ENCODE measurements around the gene DRAM2. TPM values are rescaled to one million over a fixed set of nuclear protein-coding genes. Genes with fewer than 3 reads are reported as not detected.

DRAM2 gene
- total and polyA plus RNA-seq, 2 of the 13 experiments (the other 11 are each of a cell fraction or from before 2014, with no cell fraction given), result 33.2 to 123 TPM

DNA sequence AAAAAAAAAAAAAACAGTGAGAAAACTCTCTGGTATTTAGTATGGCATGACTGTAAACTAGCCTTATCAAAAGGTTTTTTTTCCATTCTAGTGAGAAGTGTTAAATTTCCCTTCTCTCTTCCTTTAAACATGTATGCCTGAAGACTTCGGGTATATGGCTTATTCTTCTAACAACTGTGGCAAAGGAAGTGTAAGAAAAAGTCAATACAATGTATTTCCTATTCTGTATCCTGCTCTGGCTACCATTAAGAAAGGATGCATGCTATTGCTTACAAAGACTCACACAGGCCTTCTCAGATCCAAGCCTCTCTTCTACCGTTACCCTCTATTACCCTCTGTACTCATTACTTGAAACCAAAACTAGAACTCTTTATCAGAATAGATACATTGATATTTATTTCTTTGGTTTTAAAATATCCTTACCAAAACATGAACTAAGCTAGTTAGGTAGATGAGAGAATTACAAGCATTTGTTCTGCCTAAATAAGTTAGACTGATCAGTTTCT lies 8.5 kb upstream of the DRAM2 start:
- ChIA-PET CTCF (ENCODE audit: low intra/inter-chr PET ratio, low total read pairs) (no interaction called here), POLR2A (no interaction called here)
- H3K9me3 ChIP-seq (ENCODE audit: low read length), result no peaks in the 10 kb centered on the region
- H3K9ac ChIP-seq (ENCODE audit: insufficient read depth, low read depth, low read length), result no peak overlapping the region
- in situ Hi-C loops (cut with HindIII; ENCODE audit: extremely low pct_ligation_motif_present, low pct_unique_long_range_greater_than_20kb) (no loop called here), intact Hi-C loops (cut with micrococcal nuclease; ENCODE audit: unreplicated experiment) (loop anchor here (10.0 kb wide), 1 partner anchor 186 kb away; no protein-coding TSS in a partner anchor)
- peaks cover 26% of the 10 kb centered on the region for H3K4me1 ChIP-seq (ENCODE audit: insufficient read depth, low read length)
- no peak for FAIRE-seq
- peaks cover 64% of the 10 kb centered on the region for H3K79me2 ChIP-seq (ENCODE audit: insufficient read depth, low read length)
- no peaks in the 10 kb centered on the region; the same call in 1 of the 2 replicates for H4K20me1 ChIP-seq (ENCODE audit: insufficient read depth, low read length)
- peaks cover 11 to 48% of the 10 kb centered on the region in 2 experiments for H3K36me3 ChIP-seq (replicated peaks in 1 of 2; ENCODE audit: control insufficient read depth in 1 of 2, insufficient read depth in 2 of 2, low read length in 2 of 2)
- WGBS (ENCODE audit: low lambda C conversion rate), result 97% methylated on average over 2 of the region's 2 CpGs
- no peak overlapping the region for H3K4me3 ChIP-seq (replicated peaks in 1 of 3; ENCODE audit: insufficient read depth in 1 of 3, low read depth in 2 of 3, low read length in 3 of 3)
- ATAC-seq, result no peak
- no peak for DNase-seq (ENCODE audit: low spot score)
- no peak overlapping the region for H2AFZ ChIP-seq (ENCODE audit: low read length)
- no peaks in the 10 kb centered on the region for H3K27me3 ChIP-seq (ENCODE audit: control insufficient read depth in 1 of 2, insufficient read depth in 2 of 2, low read length in 2 of 2)
- no peak overlapping the region for H3K27ac ChIP-seq (ENCODE audit: extremely low read length, insufficient read depth, low read length)
- no peak for TF ChIP-seq RBM22 (optimal IDR thresholded peaks at IDR 0.05; ENCODE audit: low read length)
- no peak for TF ChIP-seq ZNF746 (CRISPR knock-in tag; IDR thresholded peaks at IDR 0.05)
- no peak overlapping the region for H3K4me2 ChIP-seq (ENCODE audit: low read depth, low read length)
- BruUV-seq (replicated peaks), result no TSS peak

DNA sequence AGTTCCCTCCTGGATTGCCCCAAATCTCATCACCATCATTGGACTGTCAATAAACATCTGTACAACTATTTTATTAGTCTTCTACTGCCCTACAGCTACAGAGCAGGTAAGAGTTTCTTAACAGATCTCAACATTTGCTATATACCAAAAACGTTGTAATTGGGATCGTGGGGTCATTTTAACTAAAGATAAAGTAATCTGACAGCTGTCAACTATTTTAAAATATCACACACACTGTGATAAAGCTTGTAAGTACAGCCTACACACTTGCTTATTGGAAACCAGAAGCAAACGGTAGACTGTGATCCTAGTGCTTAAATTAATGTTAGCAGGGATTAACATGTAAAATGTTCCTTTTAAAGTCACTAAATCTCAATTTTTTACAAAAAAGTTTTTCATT lies 8.1 kb upstream of the DRAM2 start:
- peaks cover 4% of the 10 kb centered on the region; the same call in 1 of the 2 replicates for H4K20me1 ChIP-seq (ENCODE audit: insufficient read depth, low read length)
- BruUV-seq (replicated peaks), result no TSS peak
- H3K4me2 ChIP-seq (ENCODE audit: low read depth, low read length), result no peak overlapping the region
- FAIRE-seq (no peak), ATAC-seq (no peak), DNase-seq (ENCODE audit: low spot score) (no peak)
- WGBS (ENCODE audit: low lambda C conversion rate), result 81% methylated on average over 3 of the region's 3 CpGs
- CTCF ChIA-PET (ENCODE audit: low intra/inter-chr PET ratio, low total read pairs), result no interaction called here
- peaks cover 31% of the 10 kb centered on the region for H3K4me1 ChIP-seq (ENCODE audit: insufficient read depth, low read length)
- peaks cover 8 to 43% of the 10 kb centered on the region in 2 experiments for H3K36me3 ChIP-seq (replicated peaks in 1 of 2; ENCODE audit: control insufficient read depth in 1 of 2, insufficient read depth in 2 of 2, low read length in 2 of 2)
- no peak overlapping the region for H3K9ac ChIP-seq (ENCODE audit: insufficient read depth, low read depth, low read length)
- no peaks in the 10 kb centered on the region for H3K9me3 ChIP-seq (ENCODE audit: low read length)
- H3K79me2 ChIP-seq (ENCODE audit: insufficient read depth, low read length), result peaks cover 64% of the 10 kb centered on the region
- POLR2A ChIA-PET, result no interaction called here
- intact Hi-C loops (cut with micrococcal nuclease; ENCODE audit: unreplicated experiment) (loop anchor here (10.0 kb wide), 1 partner anchor 187 kb away; no protein-coding TSS in a partner anchor), in situ Hi-C loops (cut with HindIII; ENCODE audit: extremely low pct_ligation_motif_present, low pct_unique_long_range_greater_than_20kb) (no loop called here)
- no peaks in the 10 kb centered on the region for H3K27me3 ChIP-seq (ENCODE audit: control insufficient read depth in 1 of 2, insufficient read depth in 2 of 2, low read length in 2 of 2)
- H3K27ac ChIP-seq (ENCODE audit: extremely low read length, insufficient read depth, low read length), result no peak overlapping the region
- H2AFZ ChIP-seq (ENCODE audit: low read length), result no peak overlapping the region
- TF ChIP-seq, protein P1, sequence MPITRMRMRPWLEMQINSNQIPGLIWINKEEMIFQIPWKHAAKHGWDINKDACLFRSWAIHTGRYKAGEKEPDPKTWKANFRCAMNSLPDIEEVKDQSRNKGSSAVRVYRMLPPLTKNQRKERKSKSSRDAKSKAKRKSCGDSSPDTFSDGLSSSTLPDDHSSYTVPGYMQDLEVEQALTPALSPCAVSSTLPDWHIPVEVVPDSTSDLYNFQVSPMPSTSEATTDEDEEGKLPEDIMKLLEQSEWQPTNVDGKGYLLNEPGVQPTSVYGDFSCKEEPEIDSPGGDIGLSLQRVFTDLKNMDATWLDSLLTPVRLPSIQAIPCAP (CRISPR knock-in tag; IDR thresholded peaks at IDR 0.05; ENCODE audit: low read depth), result no peak
- TF ChIP-seq, protein P2, sequence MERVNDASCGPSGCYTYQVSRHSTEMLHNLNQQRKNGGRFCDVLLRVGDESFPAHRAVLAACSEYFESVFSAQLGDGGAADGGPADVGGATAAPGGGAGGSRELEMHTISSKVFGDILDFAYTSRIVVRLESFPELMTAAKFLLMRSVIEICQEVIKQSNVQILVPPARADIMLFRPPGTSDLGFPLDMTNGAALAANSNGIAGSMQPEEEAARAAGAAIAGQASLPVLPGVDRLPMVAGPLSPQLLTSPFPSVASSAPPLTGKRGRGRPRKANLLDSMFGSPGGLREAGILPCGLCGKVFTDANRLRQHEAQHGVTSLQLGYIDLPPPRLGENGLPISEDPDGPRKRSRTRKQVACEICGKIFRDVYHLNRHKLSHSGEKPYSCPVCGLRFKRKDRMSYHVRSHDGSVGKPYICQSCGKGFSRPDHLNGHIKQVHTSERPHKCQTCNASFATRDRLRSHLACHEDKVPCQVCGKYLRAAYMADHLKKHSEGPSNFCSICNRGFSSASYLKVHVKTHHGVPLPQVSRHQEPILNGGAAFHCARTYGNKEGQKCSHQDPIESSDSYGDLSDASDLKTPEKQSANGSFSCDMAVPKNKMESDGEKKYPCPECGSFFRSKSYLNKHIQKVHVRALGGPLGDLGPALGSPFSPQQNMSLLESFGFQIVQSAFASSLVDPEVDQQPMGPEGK (CRISPR knock-in tag; IDR thresholded peaks at IDR 0.05), result no peak
- TF ChIP-seq ZFX (CRISPR knock-in tag; IDR thresholded peaks at IDR 0.05; ENCODE audit: low read depth) (no peak), SIX4 (CRISPR knock-in tag; IDR thresholded peaks at IDR 0.05) (no peak)
- TF ChIP-seq, protein P3, sequence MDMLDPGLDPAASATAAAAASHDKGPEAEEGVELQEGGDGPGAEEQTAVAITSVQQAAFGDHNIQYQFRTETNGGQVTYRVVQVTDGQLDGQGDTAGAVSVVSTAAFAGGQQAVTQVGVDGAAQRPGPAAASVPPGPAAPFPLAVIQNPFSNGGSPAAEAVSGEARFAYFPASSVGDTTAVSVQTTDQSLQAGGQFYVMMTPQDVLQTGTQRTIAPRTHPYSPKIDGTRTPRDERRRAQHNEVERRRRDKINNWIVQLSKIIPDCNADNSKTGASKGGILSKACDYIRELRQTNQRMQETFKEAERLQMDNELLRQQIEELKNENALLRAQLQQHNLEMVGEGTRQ (IDR thresholded peaks at IDR 0.05; ENCODE audit: low read depth, low read length), result no peak
- TF ChIP-seq, protein P3 (CRISPR knock-in tag; IDR thresholded peaks at IDR 0.05; ENCODE audit: borderline replicate concordance), result no peak
- no peak overlapping the region for H3K4me3 ChIP-seq (replicated peaks in 1 of 3; ENCODE audit: insufficient read depth in 1 of 3, low read depth in 2 of 3, low read length in 3 of 3)
